ENCODE results near the gene FAM229B. TPM values are rescaled to one million over a fixed set of nuclear protein-coding genes. Genes with fewer than 3 reads are reported as not detected.

Gene FAM229B
- total and polyA plus RNA-seq, 2 donors from 2014 or later: 27.2 to 77.1 TPM

GRCh38 chr6:112145080-112145573 lies 57.7 kb downstream of the FAM229B start:
- DNase-seq (no peak), FAIRE-seq (no peak)
- Histone ChIP-seq H3K4me1 (ENCODE audit: control insufficient read depth in 2 of 3, insufficient read depth in 2 of 3, low read depth in 1 of 3, low read length in 3 of 3) (no peaks in the 10 kb centered on the region), H3K4me3 (ENCODE audit: low read length in 3 of 3) (no peak overlapping the region), H3K36me3 (ENCODE audit: control insufficient read depth in 2 of 3, insufficient read depth in 3 of 3, low read length in 3 of 3) (peaks cover 0 to 3% (median 0%) of the 10 kb centered on the region in 3 donors), H3K9ac (ENCODE audit: low read length in 3 of 3) (no peak overlapping the region), H3K27ac (ENCODE audit: low read depth in 2 of 2, low read length in 2 of 2) (no peak overlapping the region), H3K27me3 (ENCODE audit: control insufficient read depth, insufficient read depth, low read length) (no peaks in the 10 kb centered on the region), H3K9me3 (ENCODE audit: control insufficient read depth in 2 of 3, insufficient read depth in 1 of 3, low read length in 3 of 3) (no peaks in the 10 kb centered on the region)
- no peak for TF ChIP-seq CTCF (IDR thresholded peaks at IDR 0.05; ENCODE audit: borderline replicate concordance, extremely low read depth, insufficient read depth)
- intact Hi-C loops (cut with DNase I): no loop called here

GRCh38 chr6:112148103-112148502 lies 60.7 kb downstream of the FAM229B start:
- no peaks in the 10 kb centered on the region for H3K4me1 ChIP-seq (ENCODE audit: control insufficient read depth in 2 of 3, insufficient read depth in 2 of 3, low read depth in 1 of 3, low read length in 3 of 3)
- no peak overlapping the region for H3K27ac ChIP-seq (ENCODE audit: low read depth in 2 of 2, low read length in 2 of 2)
- no peaks in the 10 kb centered on the region for H3K9me3 ChIP-seq (ENCODE audit: control insufficient read depth in 2 of 3, insufficient read depth in 1 of 3, low read length in 3 of 3)
- H3K9ac ChIP-seq (ENCODE audit: low read length in 3 of 3): no peak overlapping the region
- intact Hi-C loops (cut with DNase I): no loop called here
- H3K36me3 ChIP-seq (ENCODE audit: control insufficient read depth in 2 of 3, insufficient read depth in 3 of 3, low read length in 3 of 3): no peaks in the 10 kb centered on the region
- TF ChIP-seq CTCF (IDR thresholded peaks at IDR 0.05; ENCODE audit: borderline replicate concordance, extremely low read depth, insufficient read depth): no peak
- FAIRE-seq: no peak
- H3K4me3 ChIP-seq (ENCODE audit: low read length in 3 of 3): no peak overlapping the region
- H3K27me3 ChIP-seq (ENCODE audit: control insufficient read depth, insufficient read depth, low read length): no peaks in the 10 kb centered on the region
- no peak for DNase-seq

GRCh38 chr6:112149236-112149635 lies 61.8 kb downstream of the FAM229B start:
- Histone ChIP-seq H3K36me3 (ENCODE audit: control insufficient read depth in 2 of 3, insufficient read depth in 3 of 3, low read length in 3 of 3) (no peaks in the 10 kb centered on the region), H3K27ac (ENCODE audit: low read depth in 2 of 2, low read length in 2 of 2) (peak overlapping the region in 1 of 2 donors; percentile 41), H3K9ac (ENCODE audit: low read length in 3 of 3) (no peak overlapping the region), H3K9me3 (ENCODE audit: control insufficient read depth in 2 of 3, insufficient read depth in 1 of 3, low read length in 3 of 3) (no peaks in the 10 kb centered on the region), H3K4me1 (ENCODE audit: control insufficient read depth in 2 of 3, insufficient read depth in 2 of 3, low read depth in 1 of 3, low read length in 3 of 3) (no peaks in the 10 kb centered on the region), H3K27me3 (ENCODE audit: control insufficient read depth, insufficient read depth, low read length) (no peaks in the 10 kb centered on the region), H3K4me3 (ENCODE audit: low read length in 3 of 3) (no peak overlapping the region)
- no peak for FAIRE-seq
- no peak for TF ChIP-seq CTCF (IDR thresholded peaks at IDR 0.05; ENCODE audit: borderline replicate concordance, extremely low read depth, insufficient read depth)
- no peak for DNase-seq
- intact Hi-C loops (cut with DNase I): no loop called here

- DNase-seq (peak in 2 of 5 donors; percentile 28 to 79), FAIRE-seq (no peak)
- no peaks in the 10 kb centered on the region for H3K27me3 ChIP-seq (ENCODE audit: control insufficient read depth, insufficient read depth, low read length)
- no peak for TF ChIP-seq CTCF (IDR thresholded peaks at IDR 0.05; ENCODE audit: borderline replicate concordance, extremely low read depth, insufficient read depth)
- peak overlapping the region in 1 of 2 donors; percentile 41 for H3K27ac ChIP-seq (ENCODE audit: low read depth in 2 of 2, low read length in 2 of 2)
- no peaks in the 10 kb centered on the region for H3K36me3 ChIP-seq (ENCODE audit: control insufficient read depth in 2 of 3, insufficient read depth in 3 of 3, low read length in 3 of 3)
- intact Hi-C loops (cut with DNase I): no loop called here
- no peak overlapping the region for H3K4me3 ChIP-seq (ENCODE audit: low read length in 3 of 3)
- no peaks in the 10 kb centered on the region for H3K4me1 ChIP-seq (ENCODE audit: control insufficient read depth in 2 of 3, insufficient read depth in 2 of 3, low read depth in 1 of 3, low read length in 3 of 3)
- no peaks in the 10 kb centered on the region for H3K9me3 ChIP-seq (ENCODE audit: control insufficient read depth in 2 of 3, insufficient read depth in 1 of 3, low read length in 3 of 3)
- H3K9ac ChIP-seq (ENCODE audit: low read length in 3 of 3): no peak overlapping the region
Measured at GRCh38 chr6:112149719-112150263, 62.4 kb downstream of the FAM229B start.

Measured in kidney (tissue), 14 donors.